RWPE1 (cell line): ENCODE measurements around the gene RASD1.
A peak's percentile ranks its signal among the peaks of the same experiment; 100 is the strongest.

Experiments
- CTCF ChIA-PET: fragments of 350-600 bp; sonication (Branson Sonifier 250); formaldehyde crosslinking; extraction: SDS; loops from one replicate; lab custom pipeline; 2021; lab: Yijun Ruan, JAX
- POLR2A ChIA-PET: fragments of 400-600 bp; formaldehyde crosslinking; extraction: SDS; loops from one replicate; lab custom pipeline; 2020; ENCODE audit warnings: antibody characterized with exemption; ENCODE audit not compliant: low non-redundant PET; lab: Yijun Ruan, JAX
- DNase-seq: peaks from one replicate; pipeline ENCODE4 v3.0.0; 2012; ENCODE audit warnings: low spot score
- H3K27ac ChIP-seq: fragments of 450-650 bp; 2 replicates; pipeline ENCODE4 v1.5.1; 2017
- CTCF ChIP-seq: fragments of 450-650 bp; conservative IDR thresholded peaks from 2 replicates; pipeline ENCODE4 v1.5.1; 2017; ENCODE audit warnings: low read depth, mild to moderate bottlenecking

Gene RASD1, protein sequence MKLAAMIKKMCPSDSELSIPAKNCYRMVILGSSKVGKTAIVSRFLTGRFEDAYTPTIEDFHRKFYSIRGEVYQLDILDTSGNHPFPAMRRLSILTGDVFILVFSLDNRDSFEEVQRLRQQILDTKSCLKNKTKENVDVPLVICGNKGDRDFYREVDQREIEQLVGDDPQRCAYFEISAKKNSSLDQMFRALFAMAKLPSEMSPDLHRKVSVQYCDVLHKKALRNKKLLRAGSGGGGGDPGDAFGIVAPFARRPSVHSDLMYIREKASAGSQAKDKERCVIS

DNA sequence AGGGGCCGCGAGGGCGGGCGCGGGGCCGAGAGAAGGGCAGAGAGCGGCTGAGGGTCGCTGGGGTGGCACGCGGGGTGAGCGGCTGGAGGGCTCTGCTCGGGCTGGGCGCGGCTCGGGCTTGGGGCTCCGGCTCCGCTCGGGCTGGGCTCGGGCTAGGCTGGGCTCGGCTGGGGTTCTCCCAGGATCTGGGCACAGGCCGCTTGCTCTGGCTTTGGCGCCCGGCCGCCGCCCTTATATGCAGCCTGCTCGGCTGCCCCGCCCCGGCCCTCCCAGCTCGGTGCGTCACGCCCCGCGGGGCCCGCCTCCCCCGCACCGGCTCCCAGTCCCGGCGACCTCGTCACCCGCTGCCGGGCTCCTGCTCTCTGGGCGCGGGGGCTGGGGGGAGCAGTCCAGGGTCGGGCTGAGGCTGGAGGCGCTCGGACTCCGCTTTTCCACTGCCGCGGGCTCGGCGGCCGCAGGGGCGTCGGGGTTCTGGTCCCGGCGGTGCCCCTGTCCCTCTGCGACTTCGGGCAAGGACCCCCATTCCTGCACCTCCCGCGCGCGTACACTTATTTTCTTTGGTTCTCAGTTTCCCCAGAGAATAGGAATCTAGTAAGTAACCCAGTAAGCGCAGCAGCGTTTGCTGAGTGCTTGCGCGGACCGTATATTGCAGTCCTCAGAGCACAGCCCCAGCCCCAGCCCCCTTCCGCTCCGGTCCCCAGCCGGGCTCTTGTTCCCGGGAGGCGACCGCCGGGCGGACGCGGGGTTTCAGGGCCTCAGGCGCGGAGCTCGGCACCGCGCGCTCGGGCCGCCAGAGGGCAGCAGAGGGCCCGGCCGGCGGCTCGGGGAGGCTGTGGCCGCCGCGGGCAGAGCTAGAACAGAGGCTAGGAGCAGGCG lies at the start of gene RASD1:
TSS of gene RASD1 (minus strand) at position 207 of the 876 bp plus-strand sequence. CDS start 214 bp downstream, outside the sequence.
- peak; percentile 97 for TF ChIP-seq CTCF
- peak within 1 kb of the TSS; percentile 38 for H3K27ac ChIP-seq
- ChIA-PET CTCF (interaction anchor here (0.5 to 3.0 kb wide), 20 partner anchors 10 to 1387 kb away, joined by 3 to 26 read pairs (median 4); no protein-coding TSS in a partner anchor), POLR2A (interaction anchor here (0.5 to 1.1 kb wide), 7 partner anchors 25 to 285 kb away, joined by 3 to 12 read pairs (median 5); no protein-coding TSS in a partner anchor)
- peak; percentile 92 for DNase-seq

DNA sequence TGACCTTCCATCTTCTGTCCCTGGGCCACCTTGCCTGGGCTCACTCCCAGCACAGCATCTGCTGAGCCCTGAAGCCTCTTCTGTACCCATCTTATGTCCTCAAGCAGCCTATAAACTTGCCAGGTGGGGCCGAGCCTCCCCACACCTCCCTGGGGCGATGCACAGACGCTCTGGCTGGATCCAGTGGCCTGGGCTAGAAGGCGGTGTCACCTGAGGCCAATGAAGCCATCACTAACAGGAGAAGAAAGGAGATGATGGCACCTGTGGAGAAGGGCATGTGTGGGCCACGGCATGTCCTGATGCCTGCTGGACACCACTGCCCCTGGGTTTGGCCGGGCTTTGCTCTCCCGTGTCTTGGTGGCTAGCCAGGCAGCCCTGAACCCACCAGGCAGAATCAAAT lies 49.8 kb upstream of the RASD1 start:
- no peak for TF ChIP-seq CTCF
- CTCF ChIA-PET = no interaction called here
- H3K27ac ChIP-seq = peak overlapping the region; percentile 6; the same call in 1 of the 2 replicates
- POLR2A ChIA-PET = no interaction called here
- no peak for DNase-seq

GRCh38 chr17:17545031-17545820 lies 49.0 kb upstream of the RASD1 start:
- ChIA-PET POLR2A (no interaction called here), CTCF (no interaction called here)
- no peak for DNase-seq
- TF ChIP-seq CTCF = no peak
- H3K27ac ChIP-seq = peak overlapping the region; percentile 6; the same call in 1 of the 2 replicates

DNA sequence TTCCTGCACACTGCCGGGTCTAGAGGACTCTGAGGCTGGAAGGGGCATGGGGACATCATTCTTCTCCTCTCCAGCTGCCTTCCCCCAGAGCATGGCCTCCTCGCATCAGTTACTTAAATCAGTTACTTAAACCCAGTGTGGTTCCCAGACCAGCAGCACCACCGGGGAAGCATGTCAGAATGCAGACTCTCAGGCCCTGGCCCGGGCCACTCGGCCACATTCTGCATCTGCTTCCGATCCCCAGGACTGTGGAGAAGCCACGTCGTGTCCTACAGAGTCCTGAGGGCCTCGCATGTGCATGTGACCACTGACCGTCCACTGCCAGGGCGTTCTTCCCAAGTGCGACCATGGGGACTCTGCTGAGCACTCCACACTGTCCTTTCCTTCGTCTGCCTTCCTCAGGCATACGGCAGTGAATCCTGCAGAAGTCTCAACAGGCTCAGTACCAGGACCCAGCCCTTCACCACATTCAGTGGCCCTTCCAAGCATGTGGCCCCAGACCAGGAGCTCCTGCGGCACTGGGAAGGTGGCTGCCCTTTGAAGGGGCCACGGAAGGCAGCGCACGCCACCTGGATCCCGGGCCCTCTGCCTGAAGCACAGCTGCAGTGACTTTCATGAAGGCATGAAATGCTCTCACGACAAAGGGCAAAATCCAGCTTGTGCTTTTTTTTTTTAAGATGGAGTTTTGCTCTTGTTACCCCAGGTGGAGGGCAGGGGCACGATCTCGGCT lies 46.9 kb upstream of the RASD1 start:
- CTCF ChIA-PET = no interaction called here
- POLR2A ChIA-PET = no interaction called here
- DNase-seq = no peak
- no peak overlapping the region for H3K27ac ChIP-seq
- TF ChIP-seq CTCF = no peak

DNA sequence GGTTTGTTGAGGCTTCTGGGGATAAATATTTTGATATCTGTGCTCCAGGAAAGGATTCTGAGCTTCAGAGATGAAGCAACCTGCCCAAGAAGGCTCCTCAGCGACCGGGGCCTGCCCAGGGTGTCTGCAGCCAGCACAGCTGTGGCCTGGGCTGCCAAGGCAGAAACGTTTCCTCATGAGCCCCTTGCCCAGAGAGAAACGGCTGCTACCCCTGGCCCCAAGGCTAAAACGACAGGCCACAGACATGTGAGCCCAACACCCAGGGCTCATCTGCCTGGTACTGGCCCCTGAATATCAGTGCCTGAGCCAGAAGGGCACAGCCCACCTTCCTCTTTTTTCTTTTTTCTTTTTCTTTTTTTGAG lies 45.4 kb upstream of the RASD1 start:
- H3K27ac ChIP-seq = no peak overlapping the region
- DNase-seq = no peak
- no peak for TF ChIP-seq CTCF
- ChIA-PET POLR2A (no interaction called here), CTCF (no interaction called here)
